BLaER1 treated with 17β-estradiol and CSF1 and Interleukin-3, amounts not matched to agents 10 nM and 100 nM (cell line): ENCODE data around the gene PHF3.
A peak's percentile ranks its signal among the peaks of the same experiment; 100 is the strongest.

Source experiments
- H3K27ac ChIP-seq, 11 experiments: shearing (Covaris generic); formaldehyde crosslinking; 2 replicates each; pipeline ENCODE4 v1.8.1; 2022
- H3K27me3 ChIP-seq, 11 experiments: shearing (Covaris generic); formaldehyde crosslinking; 2 replicates each; pipeline ENCODE4 v1.8.1; 2022
- H3K36me3 ChIP-seq, 11 experiments: shearing (Covaris generic); formaldehyde crosslinking; 2 replicates each; pipeline ENCODE4 v1.8.1; 2022
- H3K4me1 ChIP-seq, 10 experiments: shearing (Covaris generic); formaldehyde crosslinking; 2 replicates each; pipeline ENCODE4 v1.8.1; 2022
- H3K4me2 ChIP-seq, 11 experiments: shearing (Covaris generic); formaldehyde crosslinking; 2 replicates each; pipeline ENCODE4 v1.8.1; 2022
- H3K4me3 ChIP-seq, 10 experiments: shearing (Covaris generic); formaldehyde crosslinking; 2 replicates each; pipeline ENCODE4 v1.8.1; 2022
- H3K9ac ChIP-seq, 11 experiments: shearing (Covaris generic); formaldehyde crosslinking; 2 replicates each; pipeline ENCODE4 v1.8.1; 2022
- H3K9me3 ChIP-seq, 11 experiments: shearing (Covaris generic); formaldehyde crosslinking; replicated peaks in 1 of 11; 2 replicates each; pipeline ENCODE4 v1.8.1; 2022
- H4K20me1 ChIP-seq, 11 experiments: shearing (Covaris generic); formaldehyde crosslinking; 2 replicates each; pipeline ENCODE4 v1.8.1; 2022
- Cebpa-rat ChIP-seq, 11 experiments: shearing (Covaris generic); IDR thresholded peaks; 2 replicates each; pipeline ENCODE4 v1.8.1; 2022

Gene PHF3

GRCh38 chr6:63637865-63638445 is 2.4 kb downstream of the PHF3 start:
- H3K4me2 ChIP-seq, result peak overlapping the region; percentile 74 to 89 (median 82)
- H3K9me3 ChIP-seq, result no peaks in the 10 kb centered on the region
- peak overlapping the region in 5 of 11 experiments; percentile 92 to 99 (median 98); a peak in 8 of 22 replicates for H3K27ac ChIP-seq
- TF ChIP-seq Cebpa-rat (IDR thresholded peaks at IDR 0.05), result no peak; a peak in 1 of 22 replicates
- peaks cover 4 to 17% (median 10%) of the 10 kb centered on the region in 11 experiments; a peak in 16 of 22 replicates for H3K36me3 ChIP-seq
- H4K20me1 ChIP-seq, result peaks cover 35 to 70% (median 65%) of the 10 kb centered on the region in 11 experiments; a peak in 21 of 22 replicates
- H3K9ac ChIP-seq, result peak overlapping the region; percentile 94 to 99 (median 98); a peak in 18 of 22 replicates
- H3K27me3 ChIP-seq, result no peaks in the 10 kb centered on the region
- H3K4me3 ChIP-seq, result peak overlapping the region; percentile 86 to 98 (median 94)
- H3K4me1 ChIP-seq, result peaks cover 7 to 45% (median 38%) of the 10 kb centered on the region in 10 experiments

- Histone ChIP-seq H3K4me2 (peak overlapping the region in 8 of 11 experiments; percentile 2 to 85 (median 76); a peak in 14 of 22 replicates), H4K20me1 (peaks cover 52 to 91% (median 86%) of the 10 kb centered on the region in 11 experiments), H3K4me1 (peaks cover 14 to 53% (median 45%) of the 10 kb centered on the region in 10 experiments), H3K27ac (no peak overlapping the region), H3K9me3 (no peaks in the 10 kb centered on the region), H3K9ac (no peak overlapping the region), H3K27me3 (no peaks in the 10 kb centered on the region), H3K36me3 (peaks cover 5 to 25% (median 14%) of the 10 kb centered on the region in 11 experiments; a peak in 16 of 22 replicates), H3K4me3 (no peak overlapping the region)
- no peak for TF ChIP-seq Cebpa-rat (IDR thresholded peaks at IDR 0.05)
Observed at GRCh38 chr6:63640062-63640461, 4.5 kb downstream of the PHF3 start.

GRCh38 chr6:63643862-63644261 is 8.3 kb downstream of the PHF3 start:
- no peak for TF ChIP-seq Cebpa-rat (IDR thresholded peaks at IDR 0.05)
- no peaks in the 10 kb centered on the region for H3K27me3 ChIP-seq
- H3K4me2 ChIP-seq, result peak overlapping the region in 9 of 11 experiments; percentile 1 to 43 (median 29); a peak in 13 of 22 replicates
- peaks cover 12 to 41% (median 26%) of the 10 kb centered on the region in 10 experiments for H3K4me1 ChIP-seq
- peaks cover 46 to 100% (median 91%) of the 10 kb centered on the region in 11 experiments for H4K20me1 ChIP-seq
- H3K9ac ChIP-seq, result no peak overlapping the region
- H3K36me3 ChIP-seq, result peaks cover 11 to 57% (median 27%) of the 10 kb centered on the region in 11 experiments; a peak in 21 of 22 replicates
- H3K27ac ChIP-seq, result no peak overlapping the region
- H3K9me3 ChIP-seq, result no peaks in the 10 kb centered on the region
- H3K4me3 ChIP-seq, result no peak overlapping the region

DNA sequence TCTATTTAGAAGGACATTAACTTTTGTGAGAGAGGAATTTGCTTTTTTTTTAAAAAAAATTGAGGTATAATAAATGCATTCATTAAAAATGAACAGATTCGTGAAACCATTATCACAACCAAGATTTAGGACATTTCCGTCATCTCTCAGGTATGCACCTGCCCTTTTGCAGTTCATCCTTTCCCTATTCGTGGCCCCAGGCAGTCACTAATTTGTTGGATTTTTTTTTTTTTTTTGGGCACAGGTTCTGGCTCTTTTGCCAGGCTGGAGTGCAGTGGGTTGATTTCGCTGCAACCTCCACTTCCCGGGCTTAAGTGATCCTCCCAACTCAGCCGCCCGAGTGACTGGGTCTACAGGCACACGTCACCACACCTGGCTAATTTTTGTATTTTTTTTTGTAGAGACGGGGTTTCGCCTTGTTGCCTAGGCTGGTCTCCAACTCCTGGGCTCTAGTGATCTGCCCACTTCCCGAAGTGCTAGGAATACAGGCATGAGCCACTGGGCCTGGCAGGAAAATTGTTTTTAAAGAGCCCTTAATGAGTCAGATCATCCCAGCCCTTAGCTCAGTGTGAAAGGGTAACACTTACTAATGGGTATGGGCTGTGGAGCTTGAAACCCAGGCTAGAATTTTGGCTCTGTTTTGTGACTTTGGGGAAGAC is 9.2 kb downstream of the PHF3 start:
- H3K9ac ChIP-seq, result no peak overlapping the region
- peaks cover 42 to 100% (median 87%) of the 10 kb centered on the region in 11 experiments for H4K20me1 ChIP-seq
- peaks cover 11 to 67% (median 27%) of the 10 kb centered on the region in 11 experiments; a peak in 21 of 22 replicates for H3K36me3 ChIP-seq
- H3K4me3 ChIP-seq, result no peak overlapping the region
- no peak for TF ChIP-seq Cebpa-rat (IDR thresholded peaks at IDR 0.05)
- H3K27me3 ChIP-seq, result no peaks in the 10 kb centered on the region
- no peak overlapping the region for H3K4me2 ChIP-seq
- no peak overlapping the region for H3K27ac ChIP-seq
- peaks cover 14 to 41% (median 23%) of the 10 kb centered on the region in 10 experiments for H3K4me1 ChIP-seq
- H3K9me3 ChIP-seq, result 0 out of 22 replicates have a peak, but pooled peaks cover 0 to 2% (median 0%) of the 10 kb centered on the region in 11 experiments

GRCh38 chr6:63649269-63649668 is 13.7 kb downstream of the PHF3 start:
- peaks cover 14 to 94% (median 56%) of the 10 kb centered on the region in 11 experiments; a peak in 20 of 22 replicates for H3K36me3 ChIP-seq
- H3K4me1 ChIP-seq, result peaks cover 0 to 41% (median 7%) of the 10 kb centered on the region in 10 experiments; a peak in 15 of 20 replicates
- no peak for TF ChIP-seq Cebpa-rat (IDR thresholded peaks at IDR 0.05)
- H3K27ac ChIP-seq, result peak overlapping the region in 5 of 11 experiments; percentile 3 to 53 (median 35); a peak in 4 of 22 replicates
- peaks cover 12 to 100% (median 58%) of the 10 kb centered on the region in 11 experiments; a peak in 21 of 22 replicates for H4K20me1 ChIP-seq
- peaks cover 9 to 39% (median 31%) of the 10 kb centered on the region in 11 experiments; a peak in 20 of 22 replicates for H3K9me3 ChIP-seq
- H3K4me3 ChIP-seq, result no peak overlapping the region
- no peak overlapping the region; a peak in 1 of 22 replicates for H3K9ac ChIP-seq
- H3K4me2 ChIP-seq, result peak overlapping the region in 6 of 11 experiments; percentile 14 to 61 (median 45); a peak in 10 of 22 replicates
- no peaks in the 10 kb centered on the region for H3K27me3 ChIP-seq

GRCh38 chr6:63649847-63650265 is 14.3 kb downstream of the PHF3 start:
- H3K27me3 ChIP-seq, result no peaks in the 10 kb centered on the region
- no peak overlapping the region for H3K9ac ChIP-seq
- H3K9me3 ChIP-seq, result peaks cover 9 to 39% (median 33%) of the 10 kb centered on the region in 11 experiments; a peak in 20 of 22 replicates
- peaks cover 12 to 100% (median 58%) of the 10 kb centered on the region in 11 experiments; a peak in 21 of 22 replicates for H4K20me1 ChIP-seq
- H3K4me2 ChIP-seq, result peak overlapping the region in 2 of 11 experiments; percentile 14 to 61; a peak in 3 of 22 replicates
- H3K27ac ChIP-seq, result peak overlapping the region in 4 of 11 experiments; percentile 24 to 53 (median 40); a peak in 4 of 22 replicates
- no peak for TF ChIP-seq Cebpa-rat (IDR thresholded peaks at IDR 0.05)
- peaks cover 0 to 47% (median 7%) of the 10 kb centered on the region in 10 experiments; a peak in 15 of 20 replicates for H3K4me1 ChIP-seq
- H3K4me3 ChIP-seq, result no peak overlapping the region
- peaks cover 11 to 94% (median 53%) of the 10 kb centered on the region in 11 experiments; a peak in 20 of 22 replicates for H3K36me3 ChIP-seq

GRCh38 chr6:63652980-63653379 is 17.4 kb downstream of the PHF3 start:
- Histone ChIP-seq H4K20me1 (peaks cover 16 to 100% (median 58%) of the 10 kb centered on the region in 11 experiments; a peak in 20 of 22 replicates), H3K4me2 (no peak overlapping the region)

DNA sequence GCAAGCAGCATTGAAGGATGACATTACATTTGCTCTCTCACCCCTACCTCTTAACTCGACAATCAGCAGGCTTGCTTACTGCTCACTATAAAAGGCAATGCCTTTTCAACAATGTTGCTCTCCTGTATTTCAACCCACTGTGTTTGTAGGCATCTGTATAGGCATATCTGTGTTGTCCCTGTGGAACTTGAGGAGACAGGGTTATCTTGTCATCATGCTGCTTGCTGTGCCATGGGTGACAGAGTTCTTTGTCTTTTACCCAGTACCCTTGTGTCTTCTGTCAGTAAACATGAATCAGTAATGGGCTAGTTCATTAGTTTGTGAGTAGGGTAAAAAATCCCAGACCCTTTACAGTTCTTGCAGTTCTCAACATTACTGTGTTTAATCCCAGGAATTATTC is 25.2 kb downstream of the PHF3 start:
- Histone ChIP-seq H4K20me1 (peaks cover 19 to 100% (median 84%) of the 10 kb centered on the region in 11 experiments; a peak in 20 of 22 replicates), H3K9me3 (peaks cover 0 to 9% (median 0%) of the 10 kb centered on the region in 11 experiments; a peak in 5 of 22 replicates), H3K4me1 (peaks cover 0 to 12% (median 3%) of the 10 kb centered on the region in 10 experiments; a peak in 4 of 20 replicates), H3K36me3 (peaks cover 0 to 49% (median 20%) of the 10 kb centered on the region in 11 experiments; a peak in 17 of 22 replicates), H3K9ac (no peak overlapping the region), H3K27ac (no peak overlapping the region), H3K27me3 (no peaks in the 10 kb centered on the region), H3K4me2 (no peak overlapping the region), H3K4me3 (no peak overlapping the region)
- no peak for TF ChIP-seq Cebpa-rat (IDR thresholded peaks at IDR 0.05)

More at GRCh38 chr6:63652980-63653379, 17.4 kb downstream of the PHF3 start:
- Histone ChIP-seq H3K4me1 (peaks cover 0 to 48% (median 7%) of the 10 kb centered on the region in 10 experiments; a peak in 15 of 20 replicates), H3K27me3 (no peaks in the 10 kb centered on the region), H3K4me3 (no peak overlapping the region), H3K27ac (no peak overlapping the region), H3K9ac (no peak overlapping the region), H3K36me3 (peaks cover 0 to 89% (median 55%) of the 10 kb centered on the region in 11 experiments; a peak in 20 of 22 replicates), H3K9me3 (peaks cover 9 to 45% (median 34%) of the 10 kb centered on the region in 11 experiments; a peak in 20 of 22 replicates)
- no peak for TF ChIP-seq Cebpa-rat (IDR thresholded peaks at IDR 0.05)
